SW480 (cell line): ENCODE measurements around the gene ADAM22.
A peak's percentile ranks its signal among the peaks of the same experiment; 100 is the strongest.
"Not testable (repeated sequence)": the region's sequence is repeated elsewhere in the genome, so short reads cannot be mapped to it uniquely, and the experiment has no call there.

Source experiments
- DNase-seq: peaks from one replicate; pipeline ENCODE4 v3.0.0-alpha.2; 2016; ENCODE audit warnings: low spot score

The ADAM22 gene

GRCh38 chr7:87933953-87934698 lies at the start of gene ADAM22:
Gene ADAM22 (plus strand): TSS chr7:87934251. CDS start chr7:87934466, 215 bp downstream.
- peak; percentile 99 for DNase-seq

- peak; percentile 17 for DNase-seq
These were observed 49.0 kb upstream of the ADAM22 start for GRCh38 chr7:87885018-87885417.

- peak; percentile 53 for DNase-seq
These were observed 47.2 kb upstream of the ADAM22 start for GRCh38 chr7:87886875-87887274.

GRCh38 chr7:87895363-87895762 lies 38.7 kb upstream of the ADAM22 start:
- no peak for DNase-seq

- DNase-seq = no peak
These were observed 34.8 kb upstream of the ADAM22 start for GRCh38 chr7:87899255-87899654.

GRCh38 chr7:87907136-87907906 lies 26.7 kb upstream of the ADAM22 start:
- not testable (repeated sequence) for DNase-seq

GRCh38 chr7:87908814-87909213 lies 25.2 kb upstream of the ADAM22 start:
- DNase-seq = not testable (repeated sequence)

GRCh38 chr7:87912121-87912520 lies 21.9 kb upstream of the ADAM22 start:
- DNase-seq = no peak

GRCh38 chr7:87918740-87919139 lies 15.3 kb upstream of the ADAM22 start:
- no peak for DNase-seq

- no peak for DNase-seq
These were observed 14.2 kb upstream of the ADAM22 start for GRCh38 chr7:87919875-87920274.

GRCh38 chr7:87920578-87920977 lies 13.5 kb upstream of the ADAM22 start:
- DNase-seq = no peak

GRCh38 chr7:87922759-87923395 lies 11.2 kb upstream of the ADAM22 start:
- not testable (repeated sequence) for DNase-seq

GRCh38 chr7:87926581-87927461 lies 7.2 kb upstream of the ADAM22 start:
- peak; percentile 79 for DNase-seq

GRCh38 chr7:87933605-87933952 lies 472 bp upstream of the ADAM22 start:
- DNase-seq = no peak

GRCh38 chr7:87934699-87935383 lies 790 bp downstream of the ADAM22 start:
- DNase-seq = no peak

- DNase-seq = no peak
These were observed 1.3 kb downstream of the ADAM22 start for GRCh38 chr7:87935384-87935706.

GRCh38 chr7:87941138-87941537 lies 7.1 kb downstream of the ADAM22 start:
- DNase-seq = no peak

- no peak for DNase-seq
These were observed 10.5 kb downstream of the ADAM22 start for GRCh38 chr7:87944547-87944946.

- DNase-seq = not testable (repeated sequence)
These were observed 11.9 kb downstream of the ADAM22 start for GRCh38 chr7:87945926-87946325.

- no peak for DNase-seq
These were observed 14.3 kb downstream of the ADAM22 start for GRCh38 chr7:87948371-87948770.

GRCh38 chr7:87959336-87959735 lies 25.3 kb downstream of the ADAM22 start:
- DNase-seq = no peak
